Lower leg skin (tissue), 4 donors: Measurements from ENCODE around the gene BCL11A. TPM values are rescaled to one million over a fixed set of nuclear protein-coding genes. Genes with fewer than 3 reads are reported as not detected.

ENCODE experiments used
- DNase-seq, 2 donors: peaks; one replicate each; pipeline ENCODE4 v3.0.0-alpha.2; 2019; ENCODE audit warnings: low spot score in 2 of 2
- H3K4me3 ChIP-seq: fragments of 200-600 bp; sonication (generic); 2 replicates; pipeline ENCODE4 v1.5.1; 2017; ENCODE audit warnings: mild to moderate bottlenecking, low read depth; ENCODE audit not compliant: poor library complexity, severe bottlenecking
- POLR2A ChIP-seq, 2 donors: fragments of 450-650 bp; IDR thresholded peaks; one replicate each; pipeline ENCODE4 v1.6.1; 2016 to 2017; ENCODE audit warnings: antibody characterized with exemption in 2 of 2, mild to moderate bottlenecking in 1 of 2, moderate library complexity in 1 of 2
- WGBS, 2 donors: methylation state at CpG; one replicate each; pipeline ENCODE4 v1.1.5; 2018; 5-methylcytosine and 5-hydroxymethylcytosine counted together
- intact Hi-C: fragments of 100-400 bp; cut with DNase I; formaldehyde crosslinking; loops from one replicate; pipeline ENCODE4 v1.15.0; 2023; ENCODE audit warnings: low total_unique reads
- total RNA-seq, 4 donors: library from RNA; depleted of rRNA; stranded (reverse); fragments of >200 nt; gene quantifications; one replicate each; pipeline ENCODE4 v1.1.0, GENCODE V29; 2016
- TF ChIP-seq, protein P1 (sequence below), 3 donors: fragments of 450-650 bp; IDR thresholded peaks; one replicate each; pipeline ENCODE4 v1.5.1; 2016; ENCODE audit warnings: antibody characterized with exemption in 3 of 3, mild to moderate bottlenecking in 3 of 3, moderate library complexity in 2 of 3

BCL11A gene
- total RNA-seq, 4 donors from 2014 or later = 62.8 to 94.4 (median 71.5) TPM

DNA sequence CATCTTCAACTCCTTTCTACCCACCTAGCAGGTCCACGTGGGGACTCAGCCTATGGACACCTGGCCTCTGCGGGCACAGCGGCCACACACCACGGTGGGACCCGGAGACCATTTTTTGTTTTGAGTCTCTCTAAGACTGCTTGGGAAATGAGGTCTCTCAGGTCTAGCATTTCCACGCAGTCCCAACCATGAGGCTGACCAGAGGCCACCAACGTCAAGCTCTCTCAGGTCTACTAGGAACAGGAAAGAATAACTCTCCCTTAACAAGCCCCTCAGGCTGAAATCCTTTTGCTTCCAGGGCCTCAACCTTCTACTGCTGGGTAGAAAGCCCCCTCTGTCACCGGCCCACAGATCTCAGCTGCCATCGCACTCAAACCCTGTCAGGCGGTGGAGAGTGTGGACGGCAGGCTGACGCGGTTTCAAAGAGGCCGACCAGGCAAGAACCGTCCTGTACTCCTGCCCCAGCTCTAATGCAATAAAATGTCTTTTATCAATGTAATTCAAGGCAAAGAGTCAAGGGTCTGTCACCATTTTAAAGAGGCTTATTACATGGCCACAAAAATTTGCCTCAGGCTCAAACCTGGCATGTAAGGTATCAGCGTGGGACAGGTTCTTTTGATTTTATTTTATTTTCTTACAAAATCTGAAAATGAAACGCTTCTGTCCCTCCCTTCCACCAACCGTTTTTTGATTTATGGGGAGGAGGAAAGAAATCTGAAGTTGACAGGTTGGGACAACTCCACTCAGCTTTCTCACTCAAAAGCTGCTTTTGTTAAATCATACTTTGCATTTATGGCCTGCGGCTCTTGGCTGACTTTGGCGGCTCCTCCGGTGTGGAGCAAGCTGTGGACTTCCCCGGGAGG lies 74.0 kb downstream of the BCL11A start:
- WGBS, 2 donors = 62 to 65% methylated on average over 22 of the region's 22 CpGs
- DNase-seq = peak in 1 of 2 donors; percentile 59
- intact Hi-C loops = no loop called here
- no peak overlapping the region for H3K4me3 ChIP-seq
- no peak for TF ChIP-seq POLR2A (IDR thresholded peaks at IDR 0.05)
- TF ChIP-seq, protein P1, sequence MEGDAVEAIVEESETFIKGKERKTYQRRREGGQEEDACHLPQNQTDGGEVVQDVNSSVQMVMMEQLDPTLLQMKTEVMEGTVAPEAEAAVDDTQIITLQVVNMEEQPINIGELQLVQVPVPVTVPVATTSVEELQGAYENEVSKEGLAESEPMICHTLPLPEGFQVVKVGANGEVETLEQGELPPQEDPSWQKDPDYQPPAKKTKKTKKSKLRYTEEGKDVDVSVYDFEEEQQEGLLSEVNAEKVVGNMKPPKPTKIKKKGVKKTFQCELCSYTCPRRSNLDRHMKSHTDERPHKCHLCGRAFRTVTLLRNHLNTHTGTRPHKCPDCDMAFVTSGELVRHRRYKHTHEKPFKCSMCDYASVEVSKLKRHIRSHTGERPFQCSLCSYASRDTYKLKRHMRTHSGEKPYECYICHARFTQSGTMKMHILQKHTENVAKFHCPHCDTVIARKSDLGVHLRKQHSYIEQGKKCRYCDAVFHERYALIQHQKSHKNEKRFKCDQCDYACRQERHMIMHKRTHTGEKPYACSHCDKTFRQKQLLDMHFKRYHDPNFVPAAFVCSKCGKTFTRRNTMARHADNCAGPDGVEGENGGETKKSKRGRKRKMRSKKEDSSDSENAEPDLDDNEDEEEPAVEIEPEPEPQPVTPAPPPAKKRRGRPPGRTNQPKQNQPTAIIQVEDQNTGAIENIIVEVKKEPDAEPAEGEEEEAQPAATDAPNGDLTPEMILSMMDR (IDR thresholded peaks at IDR 0.05) = no peak

DNA sequence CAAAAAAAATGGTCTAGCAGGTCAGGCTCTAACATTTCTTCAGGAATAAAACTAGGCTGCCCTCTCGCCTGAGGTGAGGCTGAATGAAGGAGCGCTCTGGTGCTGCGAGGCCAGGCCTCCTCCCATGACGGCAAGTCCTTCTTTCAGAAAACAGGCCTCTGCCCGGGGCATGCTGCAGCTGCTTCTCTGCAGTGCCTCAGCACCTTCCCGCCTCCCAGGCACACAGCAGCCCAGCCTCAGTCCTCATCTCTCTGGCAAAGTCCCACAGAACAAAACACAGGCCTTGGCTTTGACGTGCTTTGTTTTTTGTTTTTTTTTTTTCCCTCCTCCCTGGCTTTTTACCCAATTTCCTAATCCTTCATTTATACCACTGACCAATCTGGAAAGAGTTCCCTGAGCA lies 74.8 kb downstream of the BCL11A start:
- 53 to 55% methylated on average over 7 of the region's 7 CpGs for whole genome bisulfite sequencing, 2 donors
- intact Hi-C loops = no loop called here
- no peak for DNase-seq
- no peak overlapping the region for H3K4me3 ChIP-seq
- TF ChIP-seq, protein P1 (IDR thresholded peaks at IDR 0.05) = no peak
- no peak for TF ChIP-seq POLR2A (IDR thresholded peaks at IDR 0.05)

DNA sequence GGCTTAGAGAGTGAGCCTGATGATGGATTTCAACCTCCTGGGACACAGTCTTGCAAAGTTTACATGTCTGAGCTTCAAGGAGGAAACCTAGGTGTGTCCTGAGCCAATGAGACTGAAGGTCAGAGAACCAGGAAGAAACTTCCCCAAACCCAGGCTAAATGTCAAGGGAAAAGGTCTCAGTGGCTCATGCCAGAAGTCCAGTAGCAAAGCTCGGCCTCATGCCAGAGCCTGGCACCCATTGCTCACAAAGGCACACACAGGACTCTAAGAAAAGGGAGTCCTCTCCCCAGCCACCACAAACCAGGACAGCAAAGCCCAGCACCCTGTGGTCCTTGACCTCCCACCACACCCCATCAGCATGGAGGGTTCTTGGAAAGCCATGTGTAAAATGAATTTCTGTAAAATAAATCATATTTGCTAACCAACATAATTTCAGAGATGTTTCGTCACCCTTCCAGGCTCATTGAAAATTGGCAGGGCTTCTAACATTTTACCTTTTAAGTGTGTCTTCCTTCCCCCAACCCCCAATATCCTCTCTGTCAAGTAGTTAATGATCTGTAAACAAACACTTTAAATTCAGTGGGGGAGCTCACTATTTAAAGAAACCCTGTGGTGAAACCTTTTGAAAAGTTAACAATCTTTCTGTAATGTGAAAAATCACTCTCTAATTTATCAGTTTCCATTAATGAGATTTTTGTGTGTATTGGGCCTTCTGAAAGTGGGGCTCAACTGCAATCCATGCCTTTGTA lies 77.1 kb downstream of the BCL11A start:
- H3K4me3 ChIP-seq = no peak overlapping the region
- 59 to 71% methylated on average over 2 of the region's 2 CpGs for WGBS, 2 donors
- intact Hi-C loops = no loop called here
- TF ChIP-seq POLR2A (IDR thresholded peaks at IDR 0.05) = no peak
- DNase-seq = no peak

DNA sequence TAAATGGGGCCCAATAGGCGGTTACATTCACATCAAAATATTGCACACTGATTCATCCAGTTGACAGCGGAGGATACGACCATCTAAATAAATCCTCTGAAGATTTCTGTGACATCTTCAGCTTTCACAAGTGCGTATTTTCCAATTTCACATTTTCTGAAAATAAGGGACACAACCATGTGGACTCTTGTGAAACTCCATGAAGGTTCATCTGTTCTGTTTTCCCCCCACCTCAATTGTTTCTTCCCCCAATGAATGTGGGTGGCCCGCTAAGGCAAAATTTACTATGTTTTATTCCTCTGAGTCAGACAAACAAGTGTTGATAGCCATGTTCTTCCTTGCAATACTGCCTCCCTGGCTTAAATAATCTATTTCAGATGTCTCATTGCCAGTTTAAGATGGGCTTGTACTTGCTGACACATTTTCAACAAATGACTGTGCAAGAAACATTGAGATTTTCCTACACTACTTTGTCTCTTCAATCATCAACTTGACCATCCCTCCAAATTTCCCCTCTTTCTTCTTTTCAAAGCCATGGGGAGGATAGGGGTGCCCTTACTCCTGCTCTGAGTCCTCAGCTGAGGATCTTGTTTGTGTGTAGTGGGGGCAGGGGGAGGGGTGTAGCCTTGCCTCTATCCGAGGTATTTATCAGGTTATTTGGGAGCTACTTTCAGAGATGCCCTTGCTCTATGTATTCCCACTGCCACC lies 78.2 kb downstream of the BCL11A start:
- DNase-seq = no peak
- intact Hi-C loops = no loop called here
- TF ChIP-seq, protein P1 (IDR thresholded peaks at IDR 0.05) = no peak
- no peak for TF ChIP-seq POLR2A (IDR thresholded peaks at IDR 0.05)
- WGBS, 2 donors = 81 to 88% methylated on average over 6 of the region's 6 CpGs
- no peak overlapping the region for H3K4me3 ChIP-seq

DNA sequence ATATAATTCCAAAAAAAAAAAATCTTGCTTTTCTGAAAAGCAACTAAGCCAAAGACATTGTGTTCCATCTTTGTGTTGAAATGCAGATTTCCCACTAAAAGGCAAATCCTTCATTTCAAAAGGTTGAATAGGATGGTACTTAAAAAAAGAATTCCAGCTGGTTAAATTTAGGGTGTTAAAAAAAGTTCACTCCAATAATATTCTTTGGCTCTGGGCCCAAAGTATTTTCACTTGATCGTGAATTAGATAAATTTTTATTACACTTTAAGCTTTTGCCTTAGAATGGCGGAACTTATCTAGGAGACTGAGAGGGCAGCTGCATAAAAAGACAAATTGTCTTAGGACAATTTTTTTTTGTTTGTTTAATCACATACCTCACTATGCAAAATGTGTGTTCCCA lies 79.2 kb downstream of the BCL11A start:
- WGBS, 2 donors = 41 to 57% methylated on average over 2 of the region's 2 CpGs
- no peak overlapping the region for H3K4me3 ChIP-seq
- intact Hi-C loops = no loop called here
- TF ChIP-seq POLR2A (IDR thresholded peaks at IDR 0.05) = no peak
- TF ChIP-seq, protein P1 (IDR thresholded peaks at IDR 0.05) = no peak
- no peak for DNase-seq

DNA sequence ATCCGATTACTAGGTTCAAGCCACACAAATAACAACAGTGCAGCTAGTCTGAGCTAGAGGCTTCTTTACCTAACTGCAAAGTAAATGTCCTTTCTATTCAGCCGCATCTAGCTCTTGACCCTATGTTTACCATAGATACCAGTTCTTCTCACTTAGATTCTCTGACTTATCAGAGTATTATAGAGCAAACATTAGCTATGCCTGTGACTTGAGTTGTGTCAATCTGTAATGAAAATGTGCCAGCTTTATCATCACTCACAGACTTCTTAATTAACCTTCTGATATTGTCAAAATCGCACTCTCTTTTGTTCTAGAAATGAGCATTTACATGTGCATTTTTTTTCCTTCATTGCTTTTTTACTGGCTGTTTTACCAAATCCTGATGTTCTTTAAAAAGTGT lies 79.9 kb downstream of the BCL11A start:
- 82% methylated on average over 3 of the region's 3 CpGs for WGBS, 2 donors
- TF ChIP-seq, protein P1 (IDR thresholded peaks at IDR 0.05) = no peak
- TF ChIP-seq POLR2A (IDR thresholded peaks at IDR 0.05) = no peak
- intact Hi-C loops = no loop called here
- H3K4me3 ChIP-seq = no peak overlapping the region
- DNase-seq = no peak
